ENCODE data around the gene CRYBB3.

CRYBB3 gene

GRCh38 chr22:25199731-25200520, at the start of gene CRYBB3:
TSS of gene CRYBB3 (plus strand) at chr22:25199858. CDS start at chr22:25201397, 1,539 bp downstream.
- no peak for DNase-seq

- DNase-seq = no peak
Measured at GRCh38 chr22:25153961-25154666, 45.5 kb upstream of the CRYBB3 start.

GRCh38 chr22:25154667-25154999, 45.0 kb upstream of the CRYBB3 start:
- DNase-seq = no peak

GRCh38 chr22:25156736-25157135, 42.9 kb upstream of the CRYBB3 start:
- no peak for DNase-seq

- no peak for DNase-seq
Measured at GRCh38 chr22:25159028-25159427, 40.6 kb upstream of the CRYBB3 start.

GRCh38 chr22:25160120-25160996, 39.3 kb upstream of the CRYBB3 start:
- DNase-seq = no peak

GRCh38 chr22:25161017-25161915, 38.4 kb upstream of the CRYBB3 start:
- no peak for DNase-seq

GRCh38 chr22:25161916-25162530, 37.6 kb upstream of the CRYBB3 start:
- no peak for DNase-seq

- DNase-seq = no peak
Measured at GRCh38 chr22:25162561-25162960, 37.1 kb upstream of the CRYBB3 start.

- DNase-seq = no peak
Measured at GRCh38 chr22:25165785-25166184, 33.9 kb upstream of the CRYBB3 start.

GRCh38 chr22:25166266-25167040, 33.2 kb upstream of the CRYBB3 start:
- no peak for DNase-seq

- DNase-seq = no peak
Measured at GRCh38 chr22:25167082-25167481, 32.6 kb upstream of the CRYBB3 start.

- no peak for DNase-seq
Measured at GRCh38 chr22:25167834-25168601, 31.6 kb upstream of the CRYBB3 start.

GRCh38 chr22:25169278-25170031, 30.2 kb upstream of the CRYBB3 start:
- DNase-seq = no peak

GRCh38 chr22:25170426-25170980, 29.2 kb upstream of the CRYBB3 start:
- no peak for DNase-seq

- DNase-seq = no peak
Measured at GRCh38 chr22:25172153-25172552, 27.5 kb upstream of the CRYBB3 start.

GRCh38 chr22:25174156-25174887, 25.3 kb upstream of the CRYBB3 start:
- no peak for DNase-seq

GRCh38 chr22:25174888-25175411, 24.7 kb upstream of the CRYBB3 start:
- DNase-seq = no peak

All from GDM1 (cell line).